Activated B cell treated with CpG ODN at 0.5 μM for 24 hours (primary cell): ENCODE data around the gene FOXP1. TPM values are rescaled to one million over a fixed set of nuclear protein-coding genes. Genes with fewer than 3 reads are reported as not detected.

Experiments
- ATAC-seq: fragments of 200-7000 bp; cut with Tn5 transposase; one replicate; pipeline ENCODE4 v1.10.0; 2021; ENCODE audit warnings: low read depth, mild to moderate bottlenecking, moderate library complexity
- CTCF ChIA-PET: fragments of 350-600 bp; sonication (Branson Sonifier 250); formaldehyde crosslinking; loops from one replicate; lab custom pipeline; 2021; ENCODE audit warnings: antibody characterized with exemption; lab: Charles Lee
- POLR2A ChIA-PET: fragments of 350-600 bp; sonication (Branson Sonifier 250); formaldehyde crosslinking; loops from one replicate; lab custom pipeline; 2021; ENCODE audit warnings: antibody characterized with exemption; lab: Charles Lee
- DNase-seq: peaks from one replicate; pipeline ENCODE4 v3.0.0; 2022
- H3K27ac Mint-ChIP-seq: one replicate; pipeline ENCODE4 v1.8.0; 2020; ENCODE audit warnings: mixed read lengths
- H3K27me3 Mint-ChIP-seq: one replicate; pipeline ENCODE4 v1.8.0; 2021; ENCODE audit warnings: mixed read lengths
- H3K36me3 Mint-ChIP-seq: one replicate; pipeline ENCODE4 v1.8.0; 2021; ENCODE audit warnings: low read depth, mixed read lengths
- H3K4me1 Mint-ChIP-seq: one replicate; pipeline ENCODE4 v1.8.0; 2021; ENCODE audit warnings: mixed read lengths
- H3K4me3 Mint-ChIP-seq: one replicate; pipeline ENCODE4 v1.8.0; 2020; ENCODE audit warnings: mild to moderate bottlenecking, mixed read lengths
- H3K9me3 Mint-ChIP-seq: one replicate; pipeline ENCODE4 v1.8.0; 2020; ENCODE audit warnings: mixed read lengths
- intact Hi-C: fragments of 100-400 bp; cut with micrococcal nuclease; formaldehyde crosslinking; loops from one replicate; pipeline ENCODE4 v1.15.1; 2024
- total RNA-seq: library from RNA; stranded (reverse); gene quantifications from 2 replicates; pipeline ENCODE4 v1.2.3, GENCODE V29; 2022
- TF ChIP-seq, protein P1 (sequence below): fragments of 200-600 bp; IDR thresholded peaks from one replicate; pipeline ENCODE4 v1.8.0; 2022; ENCODE audit warnings: antibody characterized with exemption, mild to moderate bottlenecking

FOXP1 gene
- total RNA-seq, 1 donor from 2014 or later, result 563 TPM

DNA sequence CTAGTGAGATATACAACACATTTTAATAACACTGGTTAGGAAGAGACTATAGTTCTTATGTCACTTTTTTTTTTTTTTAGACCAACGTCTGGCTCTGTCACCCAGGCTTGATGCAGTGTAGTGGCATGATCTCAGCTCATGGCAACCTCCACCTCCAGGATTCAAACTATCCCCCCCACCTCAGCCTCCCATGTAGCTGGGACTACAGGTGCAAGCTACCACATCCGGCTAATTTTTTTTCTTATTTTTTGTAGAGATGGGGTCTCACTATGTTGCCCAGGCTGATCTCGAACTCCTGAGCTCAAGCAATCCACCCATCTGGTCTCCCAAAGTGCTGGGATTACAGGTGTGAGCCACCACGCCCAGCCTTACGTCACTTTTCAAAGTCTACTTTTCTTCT lies 100.8 kb downstream of the FOXP1 start:
- Mint-ChIP-seq H3K36me3 (peaks cover 5% of the 10 kb centered on the region), H3K9me3 (no peaks in the 10 kb centered on the region), H3K4me1 (peaks cover 72% of the 10 kb centered on the region), H3K27me3 (no peaks in the 10 kb centered on the region), H3K4me3 (no peak overlapping the region), H3K27ac (no peak overlapping the region)
- ChIA-PET CTCF (no interaction called here), POLR2A (interaction anchor here (0.7 kb wide), 2 partner anchors 106 to 426 kb away, joined by 3 to 4 read pairs; no protein-coding TSS in a partner anchor)
- no peak for ATAC-seq
- DNase-seq, result no peak
- intact Hi-C loops, result no loop called here
- TF ChIP-seq, protein P1, sequence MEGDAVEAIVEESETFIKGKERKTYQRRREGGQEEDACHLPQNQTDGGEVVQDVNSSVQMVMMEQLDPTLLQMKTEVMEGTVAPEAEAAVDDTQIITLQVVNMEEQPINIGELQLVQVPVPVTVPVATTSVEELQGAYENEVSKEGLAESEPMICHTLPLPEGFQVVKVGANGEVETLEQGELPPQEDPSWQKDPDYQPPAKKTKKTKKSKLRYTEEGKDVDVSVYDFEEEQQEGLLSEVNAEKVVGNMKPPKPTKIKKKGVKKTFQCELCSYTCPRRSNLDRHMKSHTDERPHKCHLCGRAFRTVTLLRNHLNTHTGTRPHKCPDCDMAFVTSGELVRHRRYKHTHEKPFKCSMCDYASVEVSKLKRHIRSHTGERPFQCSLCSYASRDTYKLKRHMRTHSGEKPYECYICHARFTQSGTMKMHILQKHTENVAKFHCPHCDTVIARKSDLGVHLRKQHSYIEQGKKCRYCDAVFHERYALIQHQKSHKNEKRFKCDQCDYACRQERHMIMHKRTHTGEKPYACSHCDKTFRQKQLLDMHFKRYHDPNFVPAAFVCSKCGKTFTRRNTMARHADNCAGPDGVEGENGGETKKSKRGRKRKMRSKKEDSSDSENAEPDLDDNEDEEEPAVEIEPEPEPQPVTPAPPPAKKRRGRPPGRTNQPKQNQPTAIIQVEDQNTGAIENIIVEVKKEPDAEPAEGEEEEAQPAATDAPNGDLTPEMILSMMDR, result no peak

DNA sequence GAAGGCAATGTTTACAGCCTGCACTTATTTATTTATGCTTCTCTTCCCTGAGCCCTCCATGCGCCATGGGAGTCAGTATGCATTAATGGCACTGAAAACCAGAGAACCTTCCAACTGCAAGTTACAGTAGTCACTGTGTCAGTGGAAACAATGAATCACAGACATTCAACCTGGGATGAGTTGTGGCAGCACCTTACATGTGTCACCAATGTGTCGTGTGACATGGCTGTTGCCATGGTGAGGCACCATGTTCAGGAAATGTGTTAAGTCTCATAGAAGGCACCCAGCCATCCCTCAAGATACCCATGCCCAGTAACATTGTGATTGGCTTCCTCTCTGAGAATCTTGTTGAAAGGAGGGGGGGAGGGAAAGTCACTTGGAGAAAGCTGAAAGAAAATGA lies 105.0 kb downstream of the FOXP1 start:
- POLR2A ChIA-PET, result interaction anchor here (0.6 to 0.9 kb wide), 2 partner anchors 13 kb away, joined by 3 read pairs; no protein-coding TSS in a partner anchor
- Mint-ChIP-seq H3K4me1 (peaks cover 46% of the 10 kb centered on the region), H3K4me3 (no peak overlapping the region), H3K9me3 (no peaks in the 10 kb centered on the region), H3K27ac (peak overlapping the region; percentile 75), H3K36me3 (peaks cover 5% of the 10 kb centered on the region), H3K27me3 (no peaks in the 10 kb centered on the region)
- intact Hi-C loops, result loop anchor here (2.0 kb wide), 1 partner anchor 34 kb away; no protein-coding TSS in a partner anchor
- ATAC-seq (peak; percentile 90), DNase-seq (no peak)
- CTCF ChIA-PET, result no interaction called here
- TF ChIP-seq, protein P1, result no peak

DNA sequence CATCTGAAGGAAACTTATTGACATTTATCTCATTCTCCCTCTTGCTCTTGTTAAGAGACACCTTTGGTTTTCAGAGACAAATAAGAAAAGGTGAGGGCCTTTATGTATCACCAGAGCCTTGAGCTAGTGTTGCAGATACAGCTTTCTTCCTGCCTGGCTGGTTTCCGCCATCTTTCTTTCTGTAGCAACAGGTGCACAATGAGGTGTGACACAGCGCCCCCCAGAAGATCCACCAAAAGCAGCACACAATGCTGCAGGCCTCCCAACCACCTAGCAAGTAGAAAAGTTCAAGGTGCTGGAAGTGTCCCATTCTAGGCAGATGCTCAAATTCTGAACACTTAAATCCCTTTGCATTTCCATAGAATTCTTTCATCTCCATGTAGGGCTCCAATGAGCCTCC lies 106.6 kb downstream of the FOXP1 start:
- no peak overlapping the region for H3K27ac Mint-ChIP-seq
- ChIA-PET CTCF (interaction anchor here (1.0 kb wide), 1 partner anchor 246 kb away, joined by 3 read pairs; no protein-coding TSS in a partner anchor), POLR2A (interaction anchor here (0.5 kb wide), 1 partner anchor 16 kb away, joined by 4 read pairs; no protein-coding TSS in a partner anchor)
- H3K9me3 Mint-ChIP-seq, result peaks cover 3% of the 10 kb centered on the region
- intact Hi-C loops, result no loop called here
- peaks cover 8% of the 10 kb centered on the region for H3K36me3 Mint-ChIP-seq
- DNase-seq (no peak), ATAC-seq (no peak)
- no peaks in the 10 kb centered on the region for H3K27me3 Mint-ChIP-seq
- no peak overlapping the region for H3K4me3 Mint-ChIP-seq
- TF ChIP-seq, protein P1, result no peak
- peaks cover 45% of the 10 kb centered on the region for H3K4me1 Mint-ChIP-seq

DNA sequence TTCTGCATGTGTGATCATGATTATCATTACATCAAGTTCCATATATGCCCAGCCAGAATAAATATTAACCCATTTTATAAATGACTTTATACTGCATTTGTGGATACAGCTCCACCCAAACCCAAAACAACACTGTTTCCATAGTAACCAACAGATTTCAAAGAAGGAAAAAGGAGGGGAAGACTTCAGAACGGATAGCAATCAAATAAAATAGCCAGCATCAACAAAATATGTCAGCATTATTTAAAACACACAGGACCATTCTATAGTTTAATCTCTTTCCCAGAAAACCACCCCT lies 114.4 kb downstream of the FOXP1 start:
- ATAC-seq, result no peak
- H3K4me1 Mint-ChIP-seq, result peaks cover 37% of the 10 kb centered on the region
- CTCF ChIA-PET, result no interaction called here
- peak overlapping the region; percentile 24 for H3K27ac Mint-ChIP-seq
- no peaks in the 10 kb centered on the region for H3K27me3 Mint-ChIP-seq
- intact Hi-C loops, result no loop called here
- no peak for DNase-seq
- peaks cover 3% of the 10 kb centered on the region for H3K9me3 Mint-ChIP-seq
- peaks cover 7% of the 10 kb centered on the region for H3K36me3 Mint-ChIP-seq
- POLR2A ChIA-PET, result no interaction called here
- TF ChIP-seq, protein P1, result no peak
- no peak overlapping the region for H3K4me3 Mint-ChIP-seq

DNA sequence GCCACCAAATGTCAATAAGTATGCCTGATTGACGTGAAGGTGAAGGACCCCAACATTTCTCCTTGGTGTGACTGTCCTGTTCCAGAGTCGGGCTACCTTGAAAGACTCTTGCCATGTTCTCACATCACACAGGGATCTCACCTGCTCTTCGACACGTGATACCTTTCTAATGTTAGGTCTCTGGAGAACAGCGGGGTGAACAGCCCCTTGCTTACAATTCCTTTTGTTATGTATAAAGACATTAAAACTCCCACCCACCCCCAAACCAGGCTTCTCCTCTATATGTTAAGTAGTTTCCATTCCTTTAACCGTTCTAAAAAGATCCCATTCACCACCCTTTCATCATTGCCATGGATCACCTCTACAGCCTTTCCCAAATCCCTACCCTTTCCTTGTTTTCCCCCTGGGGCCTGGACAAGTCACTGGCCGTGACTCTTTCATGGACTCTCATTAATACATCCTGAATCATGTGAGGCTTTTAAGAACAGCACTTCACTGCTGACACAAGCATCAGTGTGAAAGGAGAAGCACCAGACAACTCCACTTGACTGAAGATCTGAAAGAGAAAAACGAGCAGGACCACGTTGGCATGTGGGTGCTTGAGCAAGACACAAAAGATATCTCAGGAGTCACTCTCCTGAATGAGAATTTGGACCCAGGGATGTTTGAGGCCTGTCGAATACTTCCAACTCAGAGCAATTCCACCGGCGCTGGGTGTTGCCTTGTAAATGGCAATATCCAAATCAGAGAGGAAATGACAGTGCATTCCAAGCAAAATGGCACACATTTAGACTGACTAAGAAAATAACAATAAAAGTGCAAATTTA lies 115.0 kb downstream of the FOXP1 start:
- Mint-ChIP-seq H3K4me3 (no peak overlapping the region), H3K4me1 (peaks cover 39% of the 10 kb centered on the region), H3K27ac (peak overlapping the region; percentile 8), H3K27me3 (no peaks in the 10 kb centered on the region), H3K36me3 (peaks cover 7% of the 10 kb centered on the region), H3K9me3 (peaks cover 3% of the 10 kb centered on the region)
- intact Hi-C loops, result no loop called here
- TF ChIP-seq, protein P1, result no peak
- POLR2A ChIA-PET, result no interaction called here
- CTCF ChIA-PET, result no interaction called here
- DNase-seq (no peak), ATAC-seq (no peak)
